ENCODE measurements around the gene SCYL2. TPM values are rescaled to one million over a fixed set of nuclear protein-coding genes. Genes with fewer than 3 reads are reported as not detected.

SCYL2 gene
- total RNA-seq, 1 experiment from 2014 or later: 41.4 TPM

DNA sequence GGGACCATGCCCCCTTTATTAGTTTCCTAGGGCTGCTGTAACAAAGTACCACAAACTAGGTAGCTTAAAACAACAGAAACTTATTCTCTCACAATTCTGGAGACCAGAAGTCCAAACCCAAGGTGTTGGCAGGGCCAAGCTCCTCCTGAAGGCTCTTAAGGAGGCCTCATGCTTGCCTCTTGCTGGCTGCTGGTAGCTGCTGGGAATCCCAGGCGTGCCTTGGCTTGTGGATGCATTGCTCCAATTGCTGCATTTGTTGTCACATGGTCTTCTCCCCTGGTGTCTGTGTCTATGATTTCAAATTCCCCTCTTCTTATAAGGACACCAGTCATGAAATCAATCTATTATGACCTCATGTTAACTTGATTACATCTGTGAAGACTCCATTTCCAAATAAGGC is 101.1 kb downstream of the SCYL2 start:
- Histone ChIP-seq H3K79me2 (ENCODE audit: insufficient read depth, low read length) (no peaks in the 10 kb centered on the region), H3K79me1 (ENCODE audit: insufficient read depth, low read depth, low read length, poor library complexity, severe bottlenecking) (no peaks in the 10 kb centered on the region), H3K4me2 (ENCODE audit: insufficient read depth, insufficient read length, low read length) (no peak overlapping the region), H2AK5ac (ENCODE audit: insufficient read length, low read length) (no peak overlapping the region), H3K18ac (ENCODE audit: insufficient read length, low read depth, low read length) (no peak overlapping the region), H3K4me1 (ENCODE audit: insufficient read depth, low read length) (peaks cover 9% of the 10 kb centered on the region), H2BK5ac (ENCODE audit: insufficient read length, low read length) (no peak overlapping the region), H4K8ac (replicated peaks; ENCODE audit: insufficient read length, low read depth, low read length) (no peak overlapping the region), H2BK12ac (ENCODE audit: insufficient read length, low read depth, low read length) (no peak overlapping the region), H3K14ac (ENCODE audit: insufficient read depth, low read length) (no peak overlapping the region), H3K23ac (ENCODE audit: insufficient read length, low read depth, low read length) (no peak overlapping the region), H3K23me2 (ENCODE audit: insufficient read length, low read depth, low read length, poor library complexity, severe bottlenecking) (no peaks in the 10 kb centered on the region), H4K91ac (ENCODE audit: insufficient read length, low read depth, low read length) (no peak overlapping the region), H4K20me1 (ENCODE audit: control insufficient read depth, insufficient read depth, insufficient read length) (no peaks in the 10 kb centered on the region), H3T11ph (ENCODE audit: low read length) (no peak overlapping the region), H3K56ac (ENCODE audit: insufficient read length, low read depth, low read length) (no peak overlapping the region), H3K9me3 (ENCODE audit: control insufficient read depth, low read depth, low read length) (no peaks in the 10 kb centered on the region), H3K27me3 (ENCODE audit: insufficient read depth, low read length) (no peaks in the 10 kb centered on the region), H4K5ac (ENCODE audit: insufficient read length, low read depth, low read length) (no peak overlapping the region), H3K27ac (ENCODE audit: insufficient read length, low read depth, low read length) (no peak overlapping the region), H3K9ac (ENCODE audit: extremely low read depth, insufficient read length, low read length) (no peak overlapping the region), H2BK20ac (ENCODE audit: low read depth, low read length, poor library complexity, severe bottlenecking) (no peak overlapping the region), H2BK15ac (ENCODE audit: low read depth, low read length) (no peak overlapping the region), H2AFZ (ENCODE audit: low read length) (no peak overlapping the region), H3K4ac (ENCODE audit: low read depth, low read length) (no peak overlapping the region), H2BK120ac (ENCODE audit: low read depth, low read length, poor library complexity, severe bottlenecking) (no peak overlapping the region)
- no CpG with 5 or more reads among the region's 1 CpG for WGBS (ENCODE audit: extremely low coverage, insufficient read length, low lambda C conversion rate)
- H3K27me3 Mint-ChIP-seq (ENCODE audit: low read depth): peaks cover 5% of the 10 kb centered on the region
- no peak for DNase-seq
- TF ChIP-seq, protein P1, sequence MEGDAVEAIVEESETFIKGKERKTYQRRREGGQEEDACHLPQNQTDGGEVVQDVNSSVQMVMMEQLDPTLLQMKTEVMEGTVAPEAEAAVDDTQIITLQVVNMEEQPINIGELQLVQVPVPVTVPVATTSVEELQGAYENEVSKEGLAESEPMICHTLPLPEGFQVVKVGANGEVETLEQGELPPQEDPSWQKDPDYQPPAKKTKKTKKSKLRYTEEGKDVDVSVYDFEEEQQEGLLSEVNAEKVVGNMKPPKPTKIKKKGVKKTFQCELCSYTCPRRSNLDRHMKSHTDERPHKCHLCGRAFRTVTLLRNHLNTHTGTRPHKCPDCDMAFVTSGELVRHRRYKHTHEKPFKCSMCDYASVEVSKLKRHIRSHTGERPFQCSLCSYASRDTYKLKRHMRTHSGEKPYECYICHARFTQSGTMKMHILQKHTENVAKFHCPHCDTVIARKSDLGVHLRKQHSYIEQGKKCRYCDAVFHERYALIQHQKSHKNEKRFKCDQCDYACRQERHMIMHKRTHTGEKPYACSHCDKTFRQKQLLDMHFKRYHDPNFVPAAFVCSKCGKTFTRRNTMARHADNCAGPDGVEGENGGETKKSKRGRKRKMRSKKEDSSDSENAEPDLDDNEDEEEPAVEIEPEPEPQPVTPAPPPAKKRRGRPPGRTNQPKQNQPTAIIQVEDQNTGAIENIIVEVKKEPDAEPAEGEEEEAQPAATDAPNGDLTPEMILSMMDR (conservative IDR thresholded peaks at IDR 0.05): no peak
- H3K9me3 Mint-ChIP-seq: peaks cover 5% of the 10 kb centered on the region in 2 experiments
- no peak overlapping the region for H3K27ac Mint-ChIP-seq
- peaks cover 22 to 25% of the 10 kb centered on the region in 2 experiments for H3K4me1 Mint-ChIP-seq
- peaks cover 4 to 6% (median 5%) of the 10 kb centered on the region in 3 experiments; a peak in 5 of 7 replicates for H3K36me3 Mint-ChIP-seq (ENCODE audit: insufficient read depth in 1 of 3, low read depth in 3 of 3)
- H3K4me3 Mint-ChIP-seq: no peak overlapping the region

Data from H9 (cell line).